Activated T-cell treated with anti-CD3 and anti-CD28 coated beads for 48 hours (primary cell): Measurements from ENCODE around the gene TMEM44.
A peak's percentile ranks its signal among the peaks of the same experiment; 100 is the strongest.
"Not testable (repeated sequence)": the region's sequence is repeated elsewhere in the genome, so short reads cannot be mapped to it uniquely, and the experiment has no call there.

Experiments used
- DNase-seq: peaks from one replicate; pipeline ENCODE4 v3.0.0-alpha.2; 2020; ENCODE audit warnings: low read depth

TMEM44 gene

DNA sequence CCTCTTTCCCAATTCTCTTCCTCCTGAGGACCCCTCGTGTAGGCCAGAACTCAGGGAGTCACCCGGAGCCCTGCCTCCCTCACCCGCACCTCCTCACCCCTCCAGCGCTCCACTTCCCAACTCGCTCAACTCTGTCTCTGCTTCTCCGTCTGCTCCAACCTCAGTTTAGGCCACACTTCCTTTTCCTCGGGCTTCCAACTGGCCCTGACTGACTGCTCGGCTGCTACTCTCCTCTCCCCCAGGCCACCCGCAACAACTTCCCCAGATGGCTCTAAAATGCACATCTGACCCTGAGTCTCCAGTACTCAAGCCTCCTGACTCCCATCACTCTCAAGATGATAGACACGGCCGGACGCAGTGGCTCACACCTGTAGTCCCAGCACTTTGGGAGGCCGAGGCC lies 23.6 kb downstream of the TMEM44 start:
- no peak for DNase-seq

DNA sequence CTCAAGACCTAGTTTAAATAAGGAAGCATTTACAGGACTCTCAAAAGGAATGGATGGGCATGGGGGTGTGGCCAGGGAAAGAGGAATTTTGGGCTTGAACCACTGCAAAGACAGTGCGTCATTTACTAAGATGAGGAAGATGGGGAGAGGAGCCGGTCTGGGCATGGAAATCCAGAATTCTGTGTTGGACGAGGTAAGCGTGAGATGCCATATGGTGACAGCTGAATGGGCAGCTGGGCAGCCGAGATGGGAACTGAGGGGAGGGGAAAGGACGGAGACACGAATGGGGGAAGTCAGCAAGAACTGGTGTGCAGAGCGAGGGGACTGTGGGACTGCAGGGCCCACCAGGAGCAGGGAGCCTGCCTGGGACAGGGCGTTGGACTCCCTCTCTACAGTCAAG lies 24.2 kb downstream of the TMEM44 start:
- no peak for DNase-seq

DNA sequence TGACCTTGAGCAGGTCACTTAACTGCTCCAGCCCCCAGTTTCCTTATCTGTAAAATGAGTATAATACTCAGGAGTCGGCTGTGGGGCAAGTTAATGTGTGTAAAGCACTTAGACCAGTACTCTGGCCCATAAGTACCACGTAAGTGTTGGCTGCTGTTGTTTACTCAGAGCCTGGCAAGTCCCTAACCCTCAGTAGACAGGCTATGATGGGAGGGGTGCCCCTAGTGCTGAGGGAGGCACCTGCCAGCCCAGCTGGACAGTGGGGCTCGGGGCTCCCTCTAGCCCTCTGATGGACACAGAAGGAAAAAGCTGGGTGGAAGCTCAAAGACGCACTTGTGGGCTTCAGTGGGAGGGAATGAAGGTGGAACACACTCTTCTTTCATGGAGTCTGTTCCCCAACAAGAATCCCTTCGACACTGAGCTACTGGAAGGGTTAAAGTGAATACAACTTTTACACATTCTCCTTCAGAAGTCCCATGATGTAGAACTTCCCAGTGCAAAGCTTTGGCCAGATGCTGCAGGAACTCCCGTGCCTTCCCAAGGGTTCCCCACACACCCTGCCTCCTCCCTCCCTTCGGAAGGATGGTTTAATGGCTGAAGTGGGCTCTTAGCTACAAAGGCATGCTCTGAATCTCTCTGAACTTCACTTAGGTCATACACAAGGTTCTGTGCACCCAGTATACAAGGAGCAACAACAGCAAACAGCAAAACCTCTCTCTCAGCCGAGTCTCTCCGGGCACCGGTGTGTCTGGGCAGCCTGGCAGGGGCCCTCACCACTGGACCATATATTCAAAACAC lies 25.4 kb downstream of the TMEM44 start:
- DNase-seq = no peak

DNA sequence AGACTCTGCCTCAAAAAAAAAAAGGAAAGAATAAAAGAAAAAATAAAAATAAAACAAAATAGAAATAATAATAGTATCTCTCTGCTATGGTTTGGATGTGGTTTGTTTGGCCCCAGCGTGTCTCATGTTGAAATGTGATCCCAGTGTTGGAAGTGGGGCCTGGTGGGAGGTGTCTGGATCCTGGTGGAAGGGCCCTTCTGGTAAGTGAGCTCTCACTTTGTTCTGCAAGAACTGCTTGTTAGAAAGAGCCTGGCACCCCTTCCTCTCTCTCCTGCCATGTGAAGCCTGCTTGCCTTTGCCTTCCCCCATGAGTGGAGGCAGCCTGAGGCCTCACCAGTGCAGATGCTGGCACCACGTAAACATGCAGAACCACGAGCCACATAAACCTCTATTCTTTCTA lies 26.3 kb downstream of the TMEM44 start:
- DNase-seq = no peak

DNA sequence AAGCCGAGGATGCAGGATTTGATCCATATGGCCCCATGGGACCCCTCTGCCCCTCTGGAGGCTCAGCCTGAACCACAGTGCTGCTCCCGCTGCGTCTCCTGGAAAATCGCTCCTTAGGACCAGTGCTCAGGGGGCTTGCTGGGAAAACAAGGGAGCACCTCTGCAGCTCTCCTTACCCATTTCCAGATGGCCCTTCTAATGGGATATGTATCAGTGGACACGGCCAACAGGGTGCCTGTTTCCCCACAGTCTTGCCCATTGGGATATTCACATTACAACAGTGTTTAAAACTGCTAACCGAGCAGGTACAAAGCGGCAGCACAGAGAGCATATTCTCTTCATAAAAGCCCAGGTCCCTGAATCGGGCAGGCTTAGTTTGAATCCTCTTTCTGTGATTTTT lies 27.1 kb downstream of the TMEM44 start:
- no peak for DNase-seq

DNA sequence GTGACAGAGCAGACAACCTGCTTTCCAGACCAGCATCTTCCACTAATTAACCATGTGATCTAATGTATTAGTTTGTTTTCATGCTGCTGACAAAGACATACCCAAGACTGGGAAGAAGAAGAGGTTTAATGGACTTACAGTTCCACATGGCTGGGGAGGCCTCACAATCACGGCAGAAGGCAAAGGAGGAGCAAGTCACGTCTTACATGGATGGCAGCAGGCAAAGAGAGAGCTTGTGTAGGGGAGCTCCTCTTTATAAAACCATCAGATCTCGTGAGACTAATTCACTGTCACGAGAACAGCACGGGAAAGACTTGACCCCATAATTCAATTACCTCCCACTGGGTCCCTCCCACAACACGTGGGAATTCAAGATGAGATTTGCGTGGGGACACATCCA lies 27.9 kb downstream of the TMEM44 start:
- not testable (repeated sequence) for DNase-seq

DNA sequence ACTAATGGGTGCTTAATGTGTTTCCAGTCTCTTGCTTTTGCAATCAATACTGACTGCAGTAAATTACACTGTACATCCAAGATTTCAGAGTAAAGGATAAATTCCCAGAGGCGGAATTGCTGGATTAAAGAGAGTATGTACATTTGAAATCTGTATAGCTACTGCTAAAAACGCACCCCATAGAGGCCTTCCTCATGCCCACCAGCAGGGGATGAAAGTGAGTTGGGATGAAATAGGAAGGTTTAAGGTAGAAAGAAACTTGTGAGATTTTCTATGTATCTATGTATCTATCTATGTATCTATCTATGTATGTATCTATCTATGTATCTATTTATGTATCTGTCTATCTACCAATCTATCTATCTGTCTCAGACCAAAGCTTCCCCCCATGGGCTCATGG lies 28.4 kb downstream of the TMEM44 start:
- no peak for DNase-seq

DNA sequence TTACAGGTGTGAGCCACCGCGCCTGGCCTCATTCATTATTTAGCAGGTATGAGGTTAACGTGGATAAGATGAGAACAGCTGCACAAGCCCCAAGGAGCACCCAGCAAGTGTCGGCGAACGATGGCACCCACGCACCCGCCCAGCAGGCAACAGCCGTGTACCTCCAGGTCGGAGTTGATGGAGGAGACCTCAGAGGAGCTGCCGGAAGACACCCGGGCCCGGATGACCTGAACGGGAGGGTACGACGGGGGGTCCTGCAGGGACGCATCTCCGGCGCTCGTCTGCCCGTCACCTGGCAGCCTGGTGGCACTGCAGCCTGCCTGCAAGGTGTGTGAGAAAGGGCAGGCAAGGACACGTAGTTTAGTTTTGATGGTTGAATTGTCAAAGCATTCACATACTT lies 29.1 kb downstream of the TMEM44 start:
- no peak for DNase-seq

DNA sequence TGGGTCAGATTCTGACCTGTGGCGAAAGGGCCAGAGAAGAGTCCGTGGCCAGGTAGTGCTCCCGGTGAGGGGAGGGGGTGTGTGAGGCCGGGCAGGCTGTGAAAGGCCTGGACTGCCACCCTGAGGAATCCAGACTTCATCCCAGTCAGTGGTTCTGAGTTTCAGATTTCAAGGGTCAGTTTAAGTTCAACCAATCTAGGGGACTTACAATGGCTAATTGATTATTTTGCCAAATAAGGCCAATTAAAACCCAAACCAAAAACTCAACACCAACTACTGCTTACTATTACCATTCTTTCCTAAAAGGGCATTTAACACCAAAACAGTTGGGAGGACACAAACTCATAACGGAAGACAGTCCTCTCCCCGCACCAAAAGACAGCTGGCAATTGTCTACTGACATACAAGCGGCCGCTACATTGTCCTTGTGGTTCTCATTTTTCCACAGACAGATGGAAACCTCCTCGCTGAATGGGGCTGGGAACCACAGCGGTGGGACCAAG lies 30.5 kb downstream of the TMEM44 start:
- DNase-seq = no peak

DNA sequence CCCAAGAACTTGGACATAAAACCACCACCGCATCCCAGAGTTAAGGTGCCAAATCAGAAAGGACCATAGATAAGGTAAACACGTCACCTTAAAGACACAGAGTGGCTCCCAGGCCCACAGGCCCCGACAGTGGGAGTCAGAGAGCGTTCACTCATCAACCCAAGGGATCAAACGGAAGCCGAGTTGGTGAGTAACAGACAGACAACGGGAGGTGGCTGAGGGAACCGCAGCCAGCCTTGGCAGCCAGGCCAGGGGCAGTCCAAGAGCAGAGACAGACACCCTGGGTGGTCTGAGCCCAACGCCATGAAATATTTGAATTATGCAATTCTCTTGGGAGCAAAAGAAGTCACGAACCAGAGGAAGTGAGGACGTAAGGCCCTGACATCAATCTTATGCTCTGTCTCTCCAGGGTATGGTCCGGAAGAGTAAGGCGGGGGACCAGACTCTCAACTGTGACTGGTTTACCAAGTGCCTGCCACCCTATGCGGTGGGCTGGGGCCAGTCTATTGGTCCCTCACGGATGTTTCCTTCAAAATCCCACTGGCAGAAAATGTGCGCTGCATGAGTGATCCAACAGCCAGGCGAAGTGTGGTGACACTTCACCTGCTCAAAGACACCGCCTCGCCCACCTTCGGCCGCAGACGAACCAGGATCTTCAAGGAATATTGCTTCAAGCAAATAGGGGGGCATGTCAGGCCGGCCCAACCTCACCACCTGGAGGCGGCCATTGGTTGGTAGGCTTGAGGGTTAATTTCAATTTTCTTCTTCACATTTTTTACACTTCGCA lies 34.3 kb downstream of the TMEM44 start:
- no peak for DNase-seq

DNA sequence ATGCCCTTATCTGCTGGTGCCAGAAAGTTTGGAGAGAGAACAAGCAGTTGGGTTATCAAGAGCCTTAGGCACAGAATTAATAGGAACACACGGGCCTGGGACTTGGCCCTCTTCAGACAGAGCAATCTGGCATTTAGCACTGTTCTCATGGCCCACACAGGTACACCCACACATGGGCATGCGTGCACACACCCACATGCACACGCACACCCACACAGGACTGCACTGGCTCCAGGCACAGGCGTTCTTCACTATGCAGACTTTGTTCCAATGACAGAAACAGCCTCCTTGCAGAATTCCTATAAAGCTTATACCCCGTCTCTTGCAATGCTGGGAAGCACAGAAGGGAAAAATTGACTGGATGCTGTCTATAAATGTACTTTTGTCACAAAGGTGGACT lies 36.3 kb downstream of the TMEM44 start:
- DNase-seq = no peak

DNA sequence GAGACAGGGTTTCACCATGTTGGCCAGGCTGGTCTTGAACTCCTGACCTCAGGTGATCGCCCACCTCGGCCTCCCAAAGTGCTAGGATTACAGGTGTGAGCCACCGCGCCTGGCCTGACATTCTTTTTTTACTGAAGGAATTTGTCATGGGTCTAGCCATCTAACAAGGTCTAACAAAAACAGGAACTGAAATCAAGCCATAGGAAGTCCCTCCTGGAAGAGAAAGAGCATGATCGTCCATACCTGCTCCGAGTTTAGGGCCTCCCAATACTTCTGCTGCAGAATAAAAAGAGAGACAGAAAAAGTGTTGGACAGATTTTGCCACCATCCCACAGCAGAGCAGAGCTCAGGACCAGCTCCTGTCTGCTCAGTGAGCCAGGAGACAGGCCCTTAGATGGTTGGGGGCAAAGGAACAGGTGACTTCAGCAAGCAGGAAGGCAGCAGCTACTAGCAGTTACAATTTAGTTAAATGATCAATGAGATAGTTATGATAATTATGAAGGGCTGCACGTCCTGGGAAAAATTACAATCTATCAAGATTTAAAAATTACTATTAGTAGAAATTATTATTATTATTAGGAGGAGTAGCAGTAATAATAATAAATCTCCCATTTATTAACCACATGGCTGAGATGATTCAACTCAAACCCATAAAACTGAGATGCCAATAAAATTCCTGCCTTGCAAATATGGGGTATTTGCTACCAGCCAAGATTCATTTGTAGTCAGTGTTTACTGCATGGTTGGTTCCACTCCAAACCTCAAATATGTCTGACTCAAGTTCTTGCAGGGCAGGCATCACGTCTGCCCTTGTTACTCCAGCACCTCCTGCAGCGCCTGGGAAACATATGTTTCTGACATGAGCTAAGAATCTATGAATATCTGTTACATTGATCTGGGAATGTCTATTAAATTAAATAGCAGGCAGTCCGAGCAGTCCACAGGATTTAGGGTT lies 40.1 kb downstream of the TMEM44 start:
- no peak for DNase-seq

DNA sequence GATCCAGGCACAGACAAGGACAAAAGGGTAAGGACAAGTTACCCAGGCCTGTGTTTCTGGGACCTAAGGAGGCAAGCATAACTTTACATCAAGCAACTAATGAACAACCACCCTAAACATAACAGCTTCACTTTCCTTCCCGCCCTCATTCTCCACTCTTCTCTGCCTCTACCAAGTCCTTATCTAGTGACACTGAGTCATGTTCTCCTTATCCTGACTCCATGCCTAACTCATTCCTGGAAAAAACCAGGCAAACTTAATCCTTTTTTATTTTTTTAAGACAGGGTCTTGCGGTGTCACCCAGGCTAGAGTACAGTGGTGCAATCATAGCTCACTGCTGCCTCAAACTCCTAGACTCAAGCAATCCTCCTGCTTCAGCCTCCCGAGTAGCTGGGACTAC lies 44.5 kb downstream of the TMEM44 start:
- no peak for DNase-seq

DNA sequence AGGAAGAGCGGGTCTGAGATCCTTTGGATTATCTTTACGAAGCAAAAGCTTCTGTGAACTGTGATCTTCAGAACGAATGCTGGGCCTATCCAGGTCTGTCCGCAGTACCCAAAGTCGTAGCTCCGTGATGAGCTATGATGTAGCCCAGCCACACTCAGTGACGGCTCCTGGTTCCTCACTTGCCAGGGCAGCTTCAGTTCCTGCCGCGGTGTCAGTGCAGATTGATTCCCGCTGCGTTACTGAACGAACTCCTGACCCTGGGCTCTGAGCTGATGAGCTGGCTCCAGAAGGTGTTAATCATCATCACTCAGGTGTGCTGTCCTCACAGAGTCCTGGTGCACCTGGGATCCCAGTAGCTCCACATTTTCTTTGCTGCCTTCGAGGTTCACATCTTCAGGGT lies 45.0 kb downstream of the TMEM44 start:
- no peak for DNase-seq

DNA sequence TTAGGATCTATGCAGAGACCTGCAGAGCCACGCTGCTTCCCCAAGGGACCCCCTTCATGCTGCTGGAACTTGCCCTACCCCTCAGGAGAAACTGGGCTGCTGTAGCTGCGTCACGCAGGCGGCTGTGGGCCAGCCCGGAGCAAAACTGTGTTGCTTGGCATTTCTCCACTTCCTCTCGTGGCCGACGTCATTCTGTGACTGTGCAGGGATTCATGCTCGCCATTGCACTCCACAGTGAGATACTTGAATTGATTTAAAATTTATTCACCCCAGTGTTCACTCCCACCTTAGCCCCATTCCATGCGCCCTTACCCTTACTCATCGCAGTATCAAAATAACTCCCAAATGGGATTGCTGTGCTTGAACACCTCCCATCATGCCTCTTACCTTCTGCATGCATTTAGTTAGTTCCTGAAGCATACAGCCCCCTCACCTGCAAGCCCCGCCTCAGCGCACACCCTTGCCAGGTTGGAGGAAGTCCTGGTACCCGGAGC lies 45.7 kb downstream of the TMEM44 start:
- no peak for DNase-seq

DNA sequence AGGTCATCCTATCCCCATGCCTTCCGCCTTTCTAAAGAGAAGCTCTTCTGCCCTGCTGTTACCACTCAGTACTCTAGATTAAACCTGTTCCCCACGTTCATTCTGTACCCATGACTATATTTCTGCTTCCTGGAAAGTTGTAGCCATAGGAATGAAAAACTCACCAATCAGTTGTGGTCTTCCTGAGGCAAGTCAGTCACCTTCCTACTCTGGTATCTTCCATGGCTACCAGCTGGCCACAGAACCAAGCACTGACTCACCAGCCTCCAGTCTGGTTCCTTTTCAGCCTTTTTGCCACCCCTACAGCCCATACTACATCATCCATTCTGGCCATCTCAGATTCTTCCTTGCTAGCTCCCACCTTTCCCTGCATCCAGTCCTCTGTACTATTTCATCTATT lies 46.4 kb downstream of the TMEM44 start:
- DNase-seq = no peak

DNA sequence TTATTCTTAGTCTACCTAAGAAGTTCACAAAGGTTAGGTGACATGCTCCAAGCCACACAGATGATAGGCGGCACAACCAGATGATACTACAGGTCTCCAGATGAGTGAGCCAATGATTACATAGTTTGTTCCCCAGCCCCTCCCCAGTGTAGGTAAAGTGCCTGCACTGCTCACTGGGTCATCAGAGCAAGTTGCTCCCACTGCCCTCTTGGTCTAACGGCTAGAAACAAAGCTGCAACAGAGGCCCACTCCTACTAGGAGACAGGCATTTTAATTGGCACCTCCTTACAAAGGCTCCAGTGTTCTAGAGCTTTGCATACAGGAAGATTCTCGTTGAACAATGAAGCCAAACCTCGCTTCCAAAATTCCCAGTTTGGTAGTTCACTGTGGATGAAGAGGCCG lies 47.3 kb downstream of the TMEM44 start:
- no peak for DNase-seq

DNA sequence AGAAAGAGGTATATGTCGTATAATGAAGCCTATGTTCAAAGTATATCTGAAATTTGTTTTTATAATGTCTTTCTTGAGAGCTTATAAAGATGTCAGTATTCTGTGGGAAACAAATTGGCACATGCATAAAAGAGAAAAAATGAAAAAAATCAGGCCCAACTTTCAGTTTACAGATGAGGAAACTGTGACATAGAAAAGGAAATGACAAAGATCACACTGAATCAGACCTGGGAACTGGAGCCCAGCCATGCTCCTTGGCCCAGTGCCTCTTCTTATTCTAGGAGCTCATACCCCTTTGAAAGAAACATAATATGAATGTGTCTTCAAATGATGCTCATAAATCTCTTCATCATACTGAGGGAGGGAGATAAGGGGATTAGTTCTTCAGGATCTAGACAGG lies 48.4 kb downstream of the TMEM44 start:
- DNase-seq = peak; percentile 28

DNA sequence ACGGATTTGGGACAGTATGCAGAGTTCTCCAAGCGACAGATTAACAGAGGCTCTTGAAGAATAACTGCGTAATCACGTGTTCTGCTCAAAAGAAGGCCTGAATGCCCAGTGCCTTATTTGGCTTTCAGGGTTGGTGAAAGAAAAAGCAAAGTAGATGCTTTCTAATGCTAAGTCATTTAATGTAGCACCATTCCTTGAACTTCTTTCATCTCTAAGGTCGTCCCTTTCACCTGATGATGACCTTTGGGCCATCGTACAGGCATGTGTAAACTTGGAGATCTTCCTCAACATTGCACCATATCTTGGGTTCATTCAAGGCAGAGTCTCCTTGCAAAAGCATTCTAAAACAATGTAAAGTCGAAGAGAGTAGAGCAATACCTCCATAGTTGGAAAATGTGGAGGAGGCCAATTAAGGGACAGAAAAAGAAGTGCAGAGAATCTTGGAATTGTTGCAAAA lies 48.9 kb downstream of the TMEM44 start:
- DNase-seq = no peak

DNA sequence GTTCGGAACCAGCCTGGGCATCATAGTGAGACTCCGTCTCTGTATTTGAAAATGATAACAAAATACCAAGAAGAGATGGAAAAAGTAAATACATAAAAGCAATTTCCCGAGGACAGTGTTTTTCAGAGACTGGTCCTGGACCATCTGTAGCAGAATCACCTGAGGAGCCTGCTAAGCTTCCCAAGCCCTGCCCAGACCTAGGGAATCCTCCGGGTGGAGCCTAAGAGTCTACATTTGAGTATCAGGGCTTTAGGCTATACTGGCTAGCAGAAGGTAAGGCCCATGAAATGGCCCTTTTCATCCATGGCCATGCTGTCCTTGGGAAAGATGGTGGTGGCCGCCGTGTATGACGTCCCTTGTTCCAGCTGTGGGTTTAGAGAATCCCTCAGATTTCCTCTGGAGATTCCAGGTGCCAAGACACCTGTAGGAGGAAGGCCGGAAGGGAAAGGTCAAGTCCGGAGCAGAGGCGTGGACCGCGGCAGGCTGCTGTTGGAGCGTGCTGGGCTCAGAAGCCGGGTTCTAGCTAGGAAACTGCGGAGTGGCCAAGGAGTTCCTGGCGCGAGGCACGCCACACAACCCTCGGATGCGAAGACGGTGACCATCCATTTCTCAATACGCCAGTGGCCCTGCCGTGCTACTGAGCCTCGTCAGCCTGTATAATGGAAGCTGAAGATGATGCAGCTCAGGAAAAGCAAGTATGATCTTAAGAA lies 50.9 kb downstream of the TMEM44 start:
- DNase-seq = no peak

DNA sequence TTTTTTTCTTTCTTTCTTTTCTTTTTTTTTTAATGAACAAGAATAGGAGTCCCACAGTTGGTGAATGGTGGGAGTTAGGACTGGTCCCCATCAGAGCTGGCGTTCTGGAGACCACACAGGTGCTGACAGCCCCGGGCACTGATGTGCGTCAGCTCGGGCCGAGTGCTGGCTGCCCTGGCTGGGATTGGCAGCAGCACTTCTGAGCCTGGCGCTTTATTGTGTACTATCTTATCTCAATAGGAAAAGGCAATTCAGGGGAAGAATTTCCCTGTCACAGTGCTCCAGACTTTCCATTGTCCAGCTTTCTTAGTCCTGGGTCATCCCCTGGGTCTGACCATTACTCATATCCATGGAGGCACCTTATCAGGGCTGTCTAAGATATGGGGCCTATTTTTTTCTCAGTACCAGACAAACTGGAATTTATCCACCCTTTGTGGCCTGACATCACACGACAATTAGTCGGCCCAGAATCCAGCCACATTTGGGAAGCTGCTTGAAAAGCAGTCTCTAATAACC lies 54.1 kb downstream of the TMEM44 start:
- no peak for DNase-seq
